ENCODE data around the gene SNAP91. TPM values are rescaled to one million over a fixed set of nuclear protein-coding genes. Genes with fewer than 3 reads are reported as not detected.

Gene SNAP91
- total RNA-seq, 2 donors from 2014 or later = 0.58 to 1.6 TPM

GRCh38 chr6:83707829-83708545 is 914 bp downstream of the SNAP91 start:
- peak; percentile 82 for DNase-seq
- no peak overlapping the region for H3K27ac Mint-ChIP-seq
- Histone ChIP-seq H3K27ac (ENCODE audit: low read depth, low read length) (no peak overlapping the region), H3K9me3 (ENCODE audit: control insufficient read depth, low read length) (no peaks in the 10 kb centered on the region), H3K9ac (ENCODE audit: extremely low read depth, low read length, poor library complexity, severe bottlenecking) (no peak overlapping the region), H3K27me3 (ENCODE audit: control insufficient read depth, insufficient read depth, low read length, poor library complexity, severe bottlenecking) (peaks cover 65% of the 10 kb centered on the region), H3K4me1 (ENCODE audit: control insufficient read depth, insufficient read depth, low read length) (no peaks in the 10 kb centered on the region), H3K36me3 (ENCODE audit: control insufficient read depth, insufficient read depth, low read length) (no peaks in the 10 kb centered on the region), H3K4me3 (ENCODE audit: low read length) (peak overlapping the region; percentile 77)
- TF ChIP-seq, protein P1, sequence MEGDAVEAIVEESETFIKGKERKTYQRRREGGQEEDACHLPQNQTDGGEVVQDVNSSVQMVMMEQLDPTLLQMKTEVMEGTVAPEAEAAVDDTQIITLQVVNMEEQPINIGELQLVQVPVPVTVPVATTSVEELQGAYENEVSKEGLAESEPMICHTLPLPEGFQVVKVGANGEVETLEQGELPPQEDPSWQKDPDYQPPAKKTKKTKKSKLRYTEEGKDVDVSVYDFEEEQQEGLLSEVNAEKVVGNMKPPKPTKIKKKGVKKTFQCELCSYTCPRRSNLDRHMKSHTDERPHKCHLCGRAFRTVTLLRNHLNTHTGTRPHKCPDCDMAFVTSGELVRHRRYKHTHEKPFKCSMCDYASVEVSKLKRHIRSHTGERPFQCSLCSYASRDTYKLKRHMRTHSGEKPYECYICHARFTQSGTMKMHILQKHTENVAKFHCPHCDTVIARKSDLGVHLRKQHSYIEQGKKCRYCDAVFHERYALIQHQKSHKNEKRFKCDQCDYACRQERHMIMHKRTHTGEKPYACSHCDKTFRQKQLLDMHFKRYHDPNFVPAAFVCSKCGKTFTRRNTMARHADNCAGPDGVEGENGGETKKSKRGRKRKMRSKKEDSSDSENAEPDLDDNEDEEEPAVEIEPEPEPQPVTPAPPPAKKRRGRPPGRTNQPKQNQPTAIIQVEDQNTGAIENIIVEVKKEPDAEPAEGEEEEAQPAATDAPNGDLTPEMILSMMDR (conservative IDR thresholded peaks at IDR 0.05) = peak; percentile 24
- peaks cover 1% of the 10 kb centered on the region for H3K9me3 Mint-ChIP-seq
- H3K4me1 Mint-ChIP-seq = peaks cover 2% of the 10 kb centered on the region
- peaks cover 62% of the 10 kb centered on the region for H3K27me3 Mint-ChIP-seq (ENCODE audit: insufficient read depth)
- 1 to 33% methylated on average over 1 to 53 of the region's 53 CpGs for WGBS, 2 experiments (ENCODE audit: insufficient coverage in 1 of 2, insufficient read length in 1 of 2)
- H3K4me3 Mint-ChIP-seq = peak overlapping the region; percentile 70
- no peaks in the 10 kb centered on the region for H3K36me3 Mint-ChIP-seq (ENCODE audit: low read depth)

DNA sequence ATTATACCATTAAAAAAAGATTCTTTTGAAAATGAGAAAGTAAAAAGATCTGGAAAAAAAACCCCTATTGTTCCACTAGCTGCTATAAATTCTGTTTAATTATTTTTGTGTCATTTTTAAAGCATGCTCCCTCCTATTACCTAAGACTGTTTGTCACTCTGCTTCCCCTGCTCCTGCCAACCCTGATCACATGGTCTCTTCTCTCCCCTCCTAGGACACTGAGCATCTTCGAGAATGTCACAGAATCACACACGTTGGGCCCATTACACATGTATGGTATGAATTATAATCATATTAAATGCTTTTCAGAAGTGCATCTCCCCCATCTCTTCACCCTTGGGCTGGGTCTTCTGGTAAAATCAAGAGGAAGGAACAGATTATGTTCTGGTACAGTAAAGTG is 6.2 kb downstream of the SNAP91 start:
- Histone ChIP-seq H3K27ac (ENCODE audit: low read depth, low read length) (no peak overlapping the region), H3K36me3 (ENCODE audit: control insufficient read depth, insufficient read depth, low read length) (no peaks in the 10 kb centered on the region), H3K27me3 (ENCODE audit: control insufficient read depth, insufficient read depth, low read length, poor library complexity, severe bottlenecking) (peaks cover 33% of the 10 kb centered on the region), H3K4me1 (ENCODE audit: control insufficient read depth, insufficient read depth, low read length) (no peaks in the 10 kb centered on the region), H3K4me3 (ENCODE audit: low read length) (no peak overlapping the region), H3K9me3 (ENCODE audit: control insufficient read depth, low read length) (no peaks in the 10 kb centered on the region), H3K9ac (ENCODE audit: extremely low read depth, low read length, poor library complexity, severe bottlenecking) (no peak overlapping the region)
- Mint-ChIP-seq H3K4me3 (no peak overlapping the region), H3K9me3 (no peaks in the 10 kb centered on the region), H3K27me3 (ENCODE audit: insufficient read depth) (peaks cover 26% of the 10 kb centered on the region), H3K27ac (no peak overlapping the region), H3K36me3 (ENCODE audit: low read depth) (no peaks in the 10 kb centered on the region), H3K4me1 (no peaks in the 10 kb centered on the region)
- 100% methylated on average over 1 of the region's 2 CpGs; no CpG with 5 or more reads in 1 of the 2 experiments for WGBS, 2 experiments (ENCODE audit: insufficient coverage in 1 of 2, insufficient read length in 1 of 2)
- DNase-seq = no peak
- TF ChIP-seq, protein P1 (conservative IDR thresholded peaks at IDR 0.05) = no peak

DNA sequence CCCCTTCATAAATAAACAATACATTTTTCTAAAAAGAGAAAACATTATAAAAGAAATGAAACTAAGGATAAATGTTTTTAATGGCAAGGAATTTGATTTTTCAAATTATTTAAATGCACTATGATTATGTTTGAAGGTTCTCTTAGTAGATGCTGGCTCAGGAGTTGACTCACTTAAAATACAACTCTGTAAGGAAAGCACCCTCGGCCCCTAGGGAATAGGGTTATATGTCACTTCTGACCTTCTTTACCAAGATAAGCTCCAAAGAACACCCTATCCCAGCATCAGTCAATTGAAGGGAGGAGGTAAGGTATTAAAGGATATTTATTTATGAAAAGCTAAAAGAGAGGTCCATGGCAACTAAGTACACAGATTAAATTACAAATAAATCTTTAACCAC is 6.8 kb downstream of the SNAP91 start:
- H3K27ac ChIP-seq (ENCODE audit: low read depth, low read length) = no peak overlapping the region
- no peak for DNase-seq
- H3K9ac ChIP-seq (ENCODE audit: extremely low read depth, low read length, poor library complexity, severe bottlenecking) = no peak overlapping the region
- no peaks in the 10 kb centered on the region for H3K4me1 Mint-ChIP-seq
- WGBS, 2 experiments (ENCODE audit: insufficient coverage in 1 of 2, insufficient read length in 1 of 2) = 80% methylated on average over 1 of the region's 1 CpG; no CpG with 5 or more reads in 1 of the 2 experiments
- H3K27me3 ChIP-seq (ENCODE audit: control insufficient read depth, insufficient read depth, low read length, poor library complexity, severe bottlenecking) = peaks cover 26% of the 10 kb centered on the region
- H3K9me3 ChIP-seq (ENCODE audit: control insufficient read depth, low read length) = no peaks in the 10 kb centered on the region
- no peaks in the 10 kb centered on the region for H3K36me3 ChIP-seq (ENCODE audit: control insufficient read depth, insufficient read depth, low read length)
- no peak overlapping the region for H3K4me3 Mint-ChIP-seq
- no peaks in the 10 kb centered on the region for H3K9me3 Mint-ChIP-seq
- no peak overlapping the region for H3K27ac Mint-ChIP-seq
- H3K4me3 ChIP-seq (ENCODE audit: low read length) = no peak overlapping the region
- H3K36me3 Mint-ChIP-seq (ENCODE audit: low read depth) = no peaks in the 10 kb centered on the region
- TF ChIP-seq, protein P1 (conservative IDR thresholded peaks at IDR 0.05) = no peak
- H3K4me1 ChIP-seq (ENCODE audit: control insufficient read depth, insufficient read depth, low read length) = no peaks in the 10 kb centered on the region
- peaks cover 20% of the 10 kb centered on the region for H3K27me3 Mint-ChIP-seq (ENCODE audit: insufficient read depth)
